GM21515 (cell line): ENCODE results near the gene HMHB1.

Source experiments
- ATAC-seq: cut with Tn5 transposase; IDR thresholded peaks from one replicate; pipeline ENCODE4 v1.9.1; 2021; ENCODE audit not compliant: unreplicated experiment

HMHB1 gene

GRCh38 chr5:143865426-143866025 lies 53.6 kb downstream of the HMHB1 start:
- no peak for ATAC-seq
